Measurements from ENCODE around the gene UNK.

The UNK gene

DNA sequence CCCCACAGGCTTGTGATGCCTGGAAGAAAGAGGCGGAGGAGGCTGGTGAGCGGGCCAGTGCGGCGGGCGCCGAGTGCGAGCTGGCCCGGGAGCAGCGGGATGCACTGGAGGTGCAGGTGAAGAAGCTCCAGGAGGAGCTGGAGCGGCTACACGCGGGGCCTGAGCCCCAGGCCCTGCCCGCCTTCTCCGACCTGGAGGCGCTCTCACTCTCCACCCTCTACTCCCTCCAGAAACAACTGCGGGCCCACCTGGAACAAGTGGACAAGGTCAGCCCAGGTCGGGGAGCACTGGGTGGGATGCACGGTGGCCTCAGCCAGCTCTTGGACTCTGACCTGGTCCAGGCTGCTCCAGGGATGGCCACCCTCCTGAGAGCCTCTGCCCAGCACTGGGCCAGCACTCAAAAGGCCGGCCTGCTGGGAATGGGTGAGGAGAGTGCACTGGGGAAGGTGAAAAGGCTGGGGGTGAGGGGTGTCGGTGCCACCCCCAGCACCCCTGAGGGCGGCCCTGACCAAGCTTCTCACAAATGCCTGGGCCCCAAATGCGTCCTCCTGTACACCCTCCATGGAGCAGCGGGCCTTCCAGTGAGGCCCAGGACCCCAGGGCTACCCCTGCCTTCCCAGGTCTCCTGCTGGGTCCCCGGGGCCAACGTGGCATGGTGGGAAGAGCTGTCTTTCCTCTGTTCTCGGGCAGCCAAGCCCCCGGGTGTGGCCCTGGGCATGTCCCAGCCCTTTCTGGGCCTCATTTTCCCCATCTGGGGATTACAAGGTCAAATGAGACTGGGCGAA, 38.8 kb downstream of the UNK start:
- no peak for DNase-seq

DNA sequence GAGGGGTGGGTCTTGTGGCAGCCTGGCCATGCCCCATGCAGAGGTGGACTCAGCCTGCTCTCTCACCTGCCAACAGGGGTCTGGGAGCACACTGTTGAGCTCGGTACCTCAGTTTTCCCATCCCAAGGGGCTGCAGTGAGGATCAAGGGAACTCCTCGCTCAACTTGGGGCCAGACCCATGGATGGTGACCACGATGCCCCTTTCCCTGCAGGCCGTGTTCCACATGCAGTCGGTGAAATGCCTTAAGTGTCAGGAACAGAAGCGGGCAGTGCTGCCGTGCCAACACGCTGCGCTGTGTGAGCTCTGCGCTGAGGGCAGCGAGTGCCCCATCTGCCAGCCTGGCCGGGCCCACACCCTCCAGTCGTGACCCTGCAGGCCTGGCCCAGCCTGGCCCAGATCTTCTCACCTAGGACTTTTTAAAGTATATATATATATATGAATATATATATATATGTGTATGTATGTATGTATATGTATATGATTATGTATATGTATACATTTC, 39.5 kb downstream of the UNK start:
- no peak for DNase-seq

DNA sequence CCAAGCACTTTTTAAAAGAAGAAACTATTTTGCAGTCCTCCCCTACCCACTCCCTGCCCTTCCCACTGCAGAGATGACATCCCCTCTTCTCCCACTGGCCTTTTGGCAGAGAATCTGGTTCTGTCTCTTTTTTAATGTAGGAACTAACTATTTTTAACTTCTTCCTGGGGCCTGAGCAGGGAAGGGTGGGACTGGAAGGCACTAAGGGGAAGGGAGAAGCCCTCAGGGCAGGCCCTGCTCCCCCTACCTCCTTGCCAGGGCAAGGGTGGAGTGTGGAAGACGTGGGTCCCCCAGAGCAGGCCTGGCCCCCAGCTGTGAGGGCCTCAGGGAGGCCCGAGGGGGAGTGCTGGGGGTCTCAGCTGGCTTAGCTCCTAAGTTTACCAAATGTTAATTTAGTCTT, 40.1 kb downstream of the UNK start:
- no peak for DNase-seq

DNA sequence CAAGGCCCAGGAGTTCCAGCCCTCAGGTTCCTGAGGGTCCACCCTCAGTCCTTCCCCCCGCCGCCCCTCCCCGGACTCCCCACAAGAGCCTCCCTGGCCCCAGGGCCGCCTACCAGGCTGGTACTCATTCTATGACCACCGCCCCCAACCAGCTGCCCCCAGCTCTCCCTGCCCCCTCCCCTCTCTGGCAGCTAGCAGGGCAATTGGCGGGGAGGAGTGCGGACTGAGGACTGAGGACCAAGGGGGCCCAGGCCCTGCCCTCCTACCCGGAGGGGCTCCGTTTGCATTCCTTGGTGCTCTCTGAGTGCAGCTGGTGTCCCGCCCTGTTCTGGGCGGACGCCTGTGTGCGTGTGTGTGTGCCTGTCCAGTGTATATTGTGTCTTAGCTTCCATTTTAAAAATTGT, 40.5 kb downstream of the UNK start:
- DNase-seq = no peak

DNA sequence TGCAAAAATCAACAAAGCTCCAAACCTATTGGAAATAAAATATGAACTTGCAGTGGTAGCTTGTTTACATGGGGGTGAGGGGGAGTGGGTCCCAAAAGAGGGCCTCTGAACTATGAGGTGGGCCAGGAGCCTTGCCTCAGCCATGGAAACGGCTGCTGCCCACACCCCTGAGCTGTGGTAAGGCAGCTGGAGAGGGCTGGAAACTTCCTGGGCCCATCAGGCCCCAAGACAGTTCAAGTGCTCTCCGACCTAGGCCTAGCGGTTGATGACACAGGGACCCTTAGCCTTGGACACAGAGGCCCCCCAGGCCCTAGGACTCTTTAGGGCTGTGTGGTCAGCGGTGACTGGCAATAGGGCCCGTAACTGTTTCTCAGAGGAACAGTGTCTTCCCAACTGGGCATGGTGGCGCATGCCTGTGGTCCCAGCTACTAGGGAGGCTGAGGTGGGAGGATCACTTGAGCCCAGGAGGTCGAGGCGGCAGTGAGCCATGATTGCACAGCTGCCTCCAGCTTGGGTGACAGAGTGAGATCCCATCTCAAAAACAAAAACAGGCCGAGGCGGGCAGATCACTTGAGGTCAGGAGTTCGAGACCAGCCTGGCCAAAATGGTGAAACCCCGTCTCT, 41.3 kb downstream of the UNK start:
- no peak for DNase-seq

DNA sequence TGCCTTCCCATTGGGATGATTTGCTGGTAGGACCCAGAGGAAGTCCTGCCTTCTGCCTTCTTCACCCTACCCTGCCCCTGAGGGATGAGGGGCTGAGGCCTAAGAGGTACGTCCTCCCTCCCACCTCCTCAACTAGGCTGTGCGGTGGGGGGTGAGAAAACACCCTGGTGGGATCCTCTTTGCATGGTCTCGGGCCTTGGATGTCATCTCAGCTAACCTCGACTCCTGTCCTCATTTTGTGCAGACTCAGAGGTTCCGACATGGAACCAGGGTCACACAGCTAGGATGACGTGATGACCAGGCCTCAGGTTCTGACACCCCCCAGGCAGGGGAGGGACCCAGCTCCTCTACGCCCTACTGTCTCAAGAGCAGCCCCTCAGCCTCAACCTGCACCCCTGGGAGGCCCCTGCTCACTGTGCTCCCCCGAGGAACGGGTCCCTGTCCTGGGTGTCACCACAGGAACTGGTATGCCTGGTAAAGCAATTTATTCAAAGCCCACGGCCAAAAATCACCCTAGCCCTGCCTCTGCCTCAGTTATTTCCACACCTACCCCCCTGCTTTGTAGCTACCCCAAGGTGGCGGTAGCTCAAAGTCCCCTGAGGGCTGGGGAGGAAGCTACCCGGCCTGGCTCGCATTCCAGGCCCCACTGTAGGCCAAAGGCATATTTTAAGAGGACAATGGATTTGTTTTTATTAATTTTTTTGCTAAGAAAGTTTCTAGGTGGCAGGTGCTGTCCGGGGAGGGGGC, 42.1 kb downstream of the UNK start:
- DNase-seq = no peak

DNA sequence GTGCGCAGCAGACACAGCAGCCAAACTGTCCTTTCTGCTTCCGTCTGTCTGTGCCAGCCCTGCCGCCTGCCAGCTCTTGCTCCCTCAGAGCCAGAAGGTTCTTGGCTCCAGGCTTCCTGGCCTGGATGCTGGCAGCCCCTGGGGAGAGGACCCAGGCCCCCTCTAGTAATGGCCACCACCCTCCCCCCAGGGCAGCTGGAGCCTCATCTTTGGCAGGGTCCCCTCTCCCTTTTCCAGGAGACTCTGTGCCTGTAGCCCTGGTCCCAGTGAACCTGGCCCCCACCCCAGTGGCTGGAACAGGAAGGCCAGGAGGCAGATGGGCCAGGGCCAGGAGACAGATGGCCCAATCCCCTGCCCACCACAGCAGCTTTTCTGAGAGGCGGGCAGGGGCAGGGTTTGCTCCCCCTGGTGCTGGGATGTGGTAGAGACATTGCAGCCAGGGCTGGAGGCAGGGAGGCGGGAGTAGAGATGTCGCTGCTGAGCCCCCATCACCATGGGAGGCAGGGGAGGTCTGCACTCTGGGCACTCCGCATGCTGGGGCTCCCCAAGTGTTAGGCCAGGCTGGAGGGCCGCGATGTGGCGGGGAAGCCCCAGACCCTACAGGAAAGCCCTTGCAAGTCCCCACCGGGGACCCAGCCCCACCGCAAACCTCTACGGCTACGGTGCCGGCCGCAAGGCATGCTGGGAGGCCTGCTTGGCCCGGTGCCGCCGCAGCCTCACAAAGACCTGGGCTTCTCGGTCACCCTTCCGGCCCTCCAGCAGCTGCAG, 42.9 kb downstream of the UNK start:
- DNase-seq = peak; percentile 83

DNA sequence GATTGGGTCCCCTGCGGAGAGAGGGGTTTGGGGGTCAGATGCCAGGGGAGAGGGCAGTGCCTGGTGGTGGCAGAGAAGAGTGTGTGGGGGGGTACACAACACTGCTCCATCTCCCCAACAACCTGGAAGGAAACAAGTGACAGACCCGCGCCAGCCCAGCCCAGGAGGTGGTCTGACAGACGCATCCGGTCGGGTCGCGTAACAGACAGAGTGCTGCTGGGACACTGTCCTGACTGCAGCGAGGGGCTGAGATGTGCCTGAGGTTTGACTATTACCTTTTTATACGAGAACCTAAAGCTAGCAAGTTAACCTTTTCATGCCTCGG, 43.4 kb downstream of the UNK start:
- DNase-seq = no peak

DNA sequence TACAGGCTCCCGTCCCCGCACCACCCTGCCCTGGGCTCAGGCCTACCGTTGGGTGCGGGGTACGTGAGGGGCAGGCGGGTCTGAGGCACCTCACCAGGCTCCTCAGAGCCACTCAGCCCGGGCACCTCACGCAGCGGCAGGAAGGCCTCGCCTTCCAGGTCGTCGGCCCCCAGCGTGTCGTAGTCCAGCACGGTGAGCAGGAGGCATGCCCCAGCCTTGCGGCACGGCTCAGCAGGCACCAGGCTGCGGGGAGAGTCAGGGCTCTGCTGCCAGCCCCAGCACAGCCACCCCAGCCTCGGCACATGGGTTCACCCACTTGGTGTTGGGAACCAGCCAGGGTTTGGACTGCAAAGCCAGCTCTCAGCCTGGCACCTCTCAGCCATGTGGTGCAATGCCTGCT, 44.1 kb downstream of the UNK start:
- DNase-seq = no peak

DNA sequence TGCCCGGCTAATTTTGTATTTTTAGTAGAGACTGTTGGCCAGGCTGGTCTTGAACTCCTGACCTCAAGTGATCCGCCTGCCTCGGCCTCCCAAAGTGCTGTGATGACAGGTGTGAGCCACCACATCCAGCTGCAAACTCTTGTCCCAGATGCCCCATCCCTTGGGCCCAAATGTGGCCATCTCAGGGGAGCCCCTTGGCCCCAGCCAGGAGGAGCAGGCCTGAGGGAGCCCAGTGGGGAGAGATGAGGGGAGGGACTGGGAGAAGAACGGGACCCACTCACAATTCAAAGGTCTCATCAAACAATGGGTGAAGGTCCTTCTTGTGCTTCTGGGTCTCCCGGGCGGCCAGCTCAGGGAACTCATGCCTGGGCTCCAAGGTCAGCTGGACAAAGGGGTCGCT, 45.1 kb downstream of the UNK start:
- DNase-seq = no peak

DNA sequence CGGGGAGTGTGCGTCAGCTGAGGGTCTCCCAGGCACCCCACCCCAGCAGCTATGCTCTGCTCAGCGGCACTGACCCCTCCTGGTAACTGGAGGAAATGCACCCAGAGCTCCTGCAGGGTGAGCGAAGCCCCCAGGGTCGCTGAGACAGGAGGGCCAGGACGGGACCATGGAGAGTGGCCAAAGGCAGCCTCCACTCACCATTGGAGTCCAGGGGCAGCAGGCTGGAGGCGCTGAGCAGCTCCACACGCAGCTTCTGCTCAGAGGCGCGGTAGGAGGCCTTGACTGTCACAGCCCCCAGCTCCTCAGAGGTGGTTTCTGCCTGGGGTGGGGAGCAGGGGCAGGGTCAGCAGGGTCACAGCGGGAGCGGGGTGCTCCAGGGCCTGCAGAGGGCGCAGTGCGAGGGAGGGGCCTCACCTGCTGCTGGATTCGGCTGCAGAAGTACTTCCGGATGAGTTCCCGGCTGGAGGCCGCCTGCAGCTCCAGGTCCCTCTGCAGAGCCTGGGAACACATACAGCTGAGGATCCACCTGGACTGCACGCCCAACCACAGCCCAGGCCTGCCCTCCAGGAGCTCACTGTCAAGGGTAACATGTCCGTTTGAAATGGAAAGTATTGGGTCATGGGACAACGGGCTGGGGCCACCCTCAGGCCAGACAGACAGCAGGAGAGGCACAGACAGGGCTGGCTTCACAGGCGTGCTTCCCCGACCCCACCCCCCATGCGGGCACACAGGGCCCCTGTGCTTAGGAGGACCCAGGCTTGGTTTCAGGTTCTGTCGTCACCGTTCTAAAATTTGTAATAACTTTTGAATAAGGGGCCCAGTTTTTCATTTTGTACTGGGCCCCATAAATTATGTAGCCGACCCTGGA, 45.8 kb downstream of the UNK start:
- DNase-seq = no peak

DNA sequence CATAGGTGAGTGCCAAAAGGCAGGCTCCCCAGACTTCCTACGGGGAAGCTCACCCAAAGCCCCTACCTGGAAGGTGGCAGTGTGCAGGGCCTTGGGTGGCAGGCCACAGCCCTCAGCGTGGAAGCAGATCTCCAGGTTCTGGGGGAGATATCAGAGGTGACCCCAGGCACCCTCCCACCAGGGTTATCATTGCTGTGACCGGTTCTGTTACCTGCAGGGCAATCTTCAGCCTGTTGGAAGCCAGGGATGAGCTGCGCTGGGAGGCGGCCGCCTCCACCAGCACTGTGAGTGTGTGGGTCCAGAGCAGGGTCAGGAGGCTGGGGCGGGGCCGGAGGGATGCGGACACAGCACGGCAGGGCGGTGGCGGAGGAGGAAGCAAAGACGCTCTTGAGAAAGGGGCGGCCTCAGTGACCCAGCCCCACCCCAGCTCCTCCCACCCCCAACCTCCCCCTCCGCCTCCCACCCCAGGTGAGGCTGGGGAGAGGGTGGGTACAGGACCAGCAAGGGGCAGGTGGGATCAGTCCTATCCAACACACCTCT, 46.5 kb downstream of the UNK start:
- no peak for DNase-seq

DNA sequence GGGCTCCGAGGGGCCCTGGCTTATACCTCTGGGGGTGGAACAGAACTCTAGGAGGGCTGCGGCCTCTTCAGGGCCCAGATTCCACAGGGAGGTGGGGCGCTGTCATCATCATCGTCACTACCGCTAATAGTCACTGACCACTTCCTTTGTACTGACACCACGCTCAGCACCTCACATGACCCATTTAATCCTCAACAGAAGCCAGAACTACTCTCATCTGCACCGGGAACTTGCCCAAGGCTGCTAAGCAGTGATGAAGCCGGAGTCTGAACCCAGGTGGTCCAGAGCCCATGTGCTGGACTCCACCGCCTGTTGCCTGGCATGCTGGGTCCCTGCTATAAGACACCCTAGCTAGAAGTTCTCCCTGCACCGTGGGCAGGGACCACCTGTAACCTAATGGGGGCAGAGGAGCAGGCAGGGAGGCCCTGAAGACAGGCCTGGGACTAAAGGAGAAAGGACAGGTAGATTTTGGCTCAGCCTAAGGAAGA, 47.6 kb downstream of the UNK start:
- no peak for DNase-seq

DNA sequence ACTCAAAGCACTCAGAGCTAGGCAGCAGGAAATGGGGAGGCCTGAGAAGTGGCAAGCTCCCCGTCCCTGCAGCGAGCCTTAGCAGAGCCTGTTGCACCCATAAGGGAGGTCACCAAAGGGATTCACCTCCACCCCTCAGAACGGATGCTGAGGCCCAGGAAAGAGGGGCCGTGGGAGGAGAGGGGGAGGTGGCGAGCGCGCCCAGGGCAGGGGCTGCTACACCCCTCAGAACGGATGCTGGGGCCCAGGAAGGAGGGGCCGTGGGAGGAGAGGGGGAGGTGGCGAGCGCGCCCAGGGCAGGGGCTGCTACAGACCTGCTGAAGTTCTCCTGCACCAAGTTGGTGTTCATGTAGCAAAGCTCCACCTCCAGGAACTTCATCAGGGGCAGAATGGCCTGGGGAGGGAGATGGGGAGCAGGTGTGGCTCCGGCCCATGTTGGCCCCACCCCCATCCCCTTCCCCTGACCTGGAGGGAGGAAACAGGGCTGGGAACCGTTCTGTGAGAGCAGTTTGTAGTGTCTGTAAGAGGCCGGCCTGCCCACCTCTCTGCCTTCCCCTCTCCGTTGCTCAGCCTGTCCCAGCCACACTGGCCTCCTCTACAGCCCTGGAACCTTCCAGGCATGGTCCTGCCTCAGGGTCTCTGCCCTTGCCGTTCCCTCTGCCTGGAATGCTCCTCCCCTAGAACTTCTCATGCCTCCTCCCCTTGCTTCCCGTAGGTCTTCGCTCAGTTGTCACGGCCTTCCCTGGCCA, 48.2 kb downstream of the UNK start:
- DNase-seq = no peak

DNA sequence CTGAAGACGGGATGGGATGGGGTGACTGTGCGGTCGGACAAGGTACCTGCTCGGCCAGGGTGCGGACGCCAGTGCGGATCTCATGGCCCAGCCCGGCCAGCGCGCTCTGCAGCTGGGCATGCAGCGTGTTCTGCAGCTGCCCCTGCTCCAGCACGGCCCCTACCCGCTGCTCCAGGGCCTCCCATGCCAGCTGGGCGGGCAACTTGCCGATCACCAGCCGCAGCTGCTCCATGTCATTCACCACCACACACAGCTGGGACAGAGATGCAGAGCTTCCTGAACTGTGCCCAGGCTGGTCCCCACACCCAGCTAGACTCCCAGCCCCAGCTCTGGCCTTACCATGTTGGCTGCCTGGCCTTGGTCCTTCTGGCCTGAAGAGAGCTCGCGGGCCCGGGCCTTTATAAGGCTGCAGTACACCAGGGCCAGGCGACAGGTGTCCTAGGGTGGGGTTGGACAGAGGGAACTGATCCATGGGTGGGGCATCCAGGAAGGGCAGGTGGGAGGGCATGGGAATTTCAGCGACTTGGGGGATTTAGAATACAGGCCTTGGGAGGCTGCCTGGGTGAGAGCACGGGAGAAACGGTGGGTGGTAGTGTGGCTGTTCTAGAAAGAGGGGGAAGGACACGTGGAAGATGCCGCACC, 49.8 kb downstream of the UNK start:
- DNase-seq = no peak

DNA sequence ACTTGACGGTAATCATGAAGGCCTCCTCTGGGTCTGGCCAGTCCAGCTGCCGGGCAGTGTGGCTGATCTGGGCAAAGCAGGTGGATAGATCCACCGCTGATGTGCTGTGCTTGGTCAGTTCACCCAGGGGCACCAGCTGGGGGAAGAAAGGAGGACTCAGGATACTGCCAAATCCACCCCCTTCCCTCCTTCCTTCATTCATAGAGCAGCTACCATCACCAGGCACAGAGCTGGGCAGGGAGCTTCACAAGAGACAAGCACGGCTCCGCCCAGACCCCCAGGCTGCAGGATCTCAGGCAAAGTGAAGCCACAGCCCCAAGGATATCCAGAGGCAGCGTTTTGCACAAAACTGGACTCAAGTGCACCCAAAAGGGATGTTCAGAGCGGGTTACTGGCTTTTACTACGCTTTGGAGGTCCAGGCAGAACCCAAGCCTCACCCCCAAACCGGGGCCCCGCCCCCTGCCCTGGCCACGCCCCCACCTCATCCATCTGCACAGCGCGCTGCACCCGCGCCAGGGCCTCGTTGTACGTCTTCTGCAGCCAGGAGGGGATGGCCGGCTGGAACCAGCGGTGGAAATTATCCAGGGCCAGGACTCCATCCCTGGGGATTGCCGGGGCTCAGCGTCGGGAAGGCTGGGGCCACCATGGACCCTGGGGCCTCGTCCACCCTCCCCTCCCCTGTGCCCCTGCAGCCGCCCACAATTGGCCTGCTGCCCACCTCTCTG, 50.5 kb downstream of the UNK start:
- no peak for DNase-seq

DNA sequence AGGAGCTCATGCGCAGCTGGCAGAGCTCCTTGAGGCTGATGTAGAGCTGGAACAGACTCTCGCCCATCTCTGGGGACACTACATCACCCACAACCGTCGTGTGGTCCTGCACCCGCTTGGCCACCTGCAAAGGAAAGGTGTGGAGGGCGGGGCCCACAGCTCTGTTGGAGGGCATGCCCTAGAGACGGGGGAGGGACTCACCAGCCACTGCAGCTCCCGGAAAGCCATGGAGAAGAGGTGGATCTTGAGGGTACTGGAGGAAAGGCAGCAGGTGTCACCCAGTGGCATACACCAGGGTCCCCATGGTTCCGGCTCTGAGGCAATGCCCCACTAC, 51.0 kb downstream of the UNK start:
- DNase-seq = no peak

DNA sequence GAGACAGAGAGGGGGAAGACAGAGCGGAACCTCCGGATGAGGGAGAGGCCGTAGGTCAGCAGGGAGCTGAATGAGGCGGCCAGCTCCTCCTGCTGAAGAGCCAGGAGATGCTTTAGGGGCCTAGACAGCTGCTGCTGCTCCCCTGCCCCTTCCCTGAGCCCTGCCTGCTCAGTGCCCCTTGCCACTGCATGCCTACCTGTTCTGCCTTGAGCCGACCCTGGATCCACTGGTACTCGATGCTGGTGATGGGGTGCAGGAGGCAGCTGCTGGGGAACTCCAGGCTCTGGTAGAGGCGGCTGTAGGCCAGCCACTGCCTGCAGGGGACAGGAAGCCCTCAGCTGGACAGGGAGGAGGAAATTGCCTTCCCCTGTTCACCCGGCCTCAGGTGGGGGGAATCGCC, 52.0 kb downstream of the UNK start:
- no peak for DNase-seq

DNA sequence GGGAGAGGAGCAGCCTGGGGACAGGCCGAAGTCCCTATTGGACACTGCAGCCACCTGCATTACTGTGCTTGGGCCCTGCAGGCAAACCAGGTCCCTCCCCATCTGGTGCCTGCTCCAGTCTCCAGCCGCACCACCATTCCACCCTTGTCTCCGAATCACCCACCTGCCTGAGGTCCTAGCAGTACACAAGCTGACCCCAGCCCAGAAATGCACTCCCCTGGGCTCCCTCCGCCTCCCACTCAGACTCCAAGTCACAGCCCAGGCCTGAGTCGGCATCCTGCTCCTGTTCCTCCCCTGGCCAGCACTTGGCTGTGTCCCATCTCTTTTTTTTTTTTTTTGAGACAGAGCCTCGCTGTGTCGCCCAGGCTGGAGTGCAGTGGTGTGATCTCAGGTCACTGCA, 53.3 kb downstream of the UNK start:
- no peak for DNase-seq

DNA sequence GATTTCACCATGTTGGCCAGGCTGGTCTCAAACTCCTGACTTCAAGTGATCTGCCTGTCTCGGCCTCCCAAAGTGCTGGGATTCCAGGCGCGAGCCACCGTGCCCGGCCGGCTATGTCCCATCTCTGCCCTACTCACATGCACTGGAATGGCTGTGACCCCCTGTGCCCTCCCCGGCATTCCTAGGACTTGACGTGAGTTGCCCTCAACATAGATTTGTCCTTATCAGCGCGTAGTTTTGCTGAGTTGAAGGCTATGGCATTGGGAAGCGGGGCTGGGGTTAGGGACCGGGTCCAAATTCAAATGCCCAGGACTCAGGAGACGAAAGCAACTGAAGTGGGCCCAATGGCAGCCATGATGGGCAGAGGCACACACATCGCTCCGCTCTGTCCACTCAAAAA, 53.8 kb downstream of the UNK start:
- no peak for DNase-seq
